Chondrocyte (in vitro differentiated cells): Measurements from ENCODE around the gene ARSK. TPM values are rescaled to one million over a fixed set of nuclear protein-coding genes. Genes with fewer than 3 reads are reported as not detected.

Source experiments
- DNase-seq: peaks from one replicate; pipeline ENCODE4 v3.0.0; 2021; ENCODE audit warnings: mixed read lengths, low spot score
- H3K27ac Mint-ChIP-seq: one replicate; pipeline ENCODE4 v1.8.0; 2021; ENCODE audit warnings: mild to moderate bottlenecking, moderate library complexity, mixed read lengths; ENCODE audit not compliant: unreplicated experiment
- H3K27me3 Mint-ChIP-seq: 2 replicates; pipeline ENCODE4 v1.8.0; 2021; ENCODE audit warnings: low read depth, mixed read lengths
- H3K36me3 Mint-ChIP-seq: 2 replicates; pipeline ENCODE4 v1.8.0; 2021; ENCODE audit warnings: low read depth, mixed read lengths
- H3K4me1 Mint-ChIP-seq: 2 replicates; pipeline ENCODE4 v1.8.0; 2021; ENCODE audit warnings: low read depth, mild to moderate bottlenecking, mixed read lengths
- H3K4me3 Mint-ChIP-seq: one replicate; pipeline ENCODE4 v1.8.0; 2021; ENCODE audit warnings: mild to moderate bottlenecking, moderate library complexity, mixed read lengths; ENCODE audit not compliant: unreplicated experiment
- H3K9me3 Mint-ChIP-seq: 2 replicates; pipeline ENCODE4 v1.8.0; 2021; ENCODE audit warnings: low read depth, mixed read lengths
- CTCF ChIP-seq: fragments of 200-600 bp; sonication (generic); IDR thresholded peaks from 2 replicates; pipeline ENCODE4 v1.5.0; 2021; ENCODE audit warnings: antibody characterized with exemption, mild to moderate bottlenecking, moderate library complexity
- total RNA-seq: library from RNA; stranded (reverse); gene quantifications from 3 replicates; pipeline ENCODE4 v1.2.1, GENCODE V29; 2021

Gene ARSK
- total RNA-seq, 1 donor from 2014 or later = 10.0 TPM

GRCh38 chr5:95615164-95615467 is 60.2 kb downstream of the ARSK start:
- H3K9me3 Mint-ChIP-seq = peaks cover 6% of the 10 kb centered on the region

GRCh38 chr5:95617057-95617456 is 62.2 kb downstream of the ARSK start:
- H3K27me3 Mint-ChIP-seq = no peaks in the 10 kb centered on the region
- H3K36me3 Mint-ChIP-seq = peaks cover 1% of the 10 kb centered on the region
- H3K4me3 Mint-ChIP-seq = no peak overlapping the region
- DNase-seq = no peak
- no peak overlapping the region for H3K27ac Mint-ChIP-seq
- H3K4me1 Mint-ChIP-seq = peaks cover 21% of the 10 kb centered on the region
- no peak for TF ChIP-seq CTCF
- H3K9me3 Mint-ChIP-seq = peaks cover 6% of the 10 kb centered on the region

More at GRCh38 chr5:95615164-95615467, 60.2 kb downstream of the ARSK start:
- H3K36me3 Mint-ChIP-seq = peaks cover 1% of the 10 kb centered on the region
- no peak overlapping the region for H3K4me3 Mint-ChIP-seq
- DNase-seq = no peak
- H3K4me1 Mint-ChIP-seq = peaks cover 15% of the 10 kb centered on the region
- no peaks in the 10 kb centered on the region for H3K27me3 Mint-ChIP-seq
- no peak overlapping the region for H3K27ac Mint-ChIP-seq
- TF ChIP-seq CTCF = no peak

- H3K4me1 Mint-ChIP-seq = peaks cover 21% of the 10 kb centered on the region
- no peaks in the 10 kb centered on the region for H3K9me3 Mint-ChIP-seq
- no peaks in the 10 kb centered on the region for H3K36me3 Mint-ChIP-seq
- TF ChIP-seq CTCF = no peak
- H3K27me3 Mint-ChIP-seq = no peaks in the 10 kb centered on the region
- no peak overlapping the region for H3K27ac Mint-ChIP-seq
- peak overlapping the region; percentile 82 for H3K4me3 Mint-ChIP-seq
- DNase-seq = no peak
Measured at GRCh38 chr5:95619096-95619495, 64.2 kb downstream of the ARSK start.

- no peaks in the 10 kb centered on the region for H3K36me3 Mint-ChIP-seq
- H3K9me3 Mint-ChIP-seq = no peaks in the 10 kb centered on the region
- TF ChIP-seq CTCF = no peak
- no peaks in the 10 kb centered on the region for H3K27me3 Mint-ChIP-seq
- no peak overlapping the region for H3K27ac Mint-ChIP-seq
- H3K4me1 Mint-ChIP-seq = peaks cover 21% of the 10 kb centered on the region
- peak overlapping the region; percentile 82 for H3K4me3 Mint-ChIP-seq
- DNase-seq = no peak
Measured at GRCh38 chr5:95619514-95620029, 64.7 kb downstream of the ARSK start.

- Mint-ChIP-seq H3K27ac (no peak within 1 kb of the TSS), H3K9me3 (no peaks in the 10 kb centered on the region), H3K4me3 (peak within 1 kb of the TSS; percentile 82), H3K27me3 (no peaks in the 10 kb centered on the region), H3K4me1 (peaks cover 21% of the 10 kb centered on the region), H3K36me3 (no peaks in the 10 kb centered on the region)
- no peak for TF ChIP-seq CTCF
- DNase-seq = no peak
Measured at GRCh38 chr5:95620030-95620869, 65.3 kb downstream of the ARSK start, which contains the start of gene GPR150. Gene GPR150 (plus strand): TSS chr5:95620087. CDS start chr5:95620276, 189 bp downstream.
